Right renal cortex interstitium (tissue), 3 donors: Measurements from ENCODE around the gene LEMD2. TPM values are rescaled to one million over a fixed set of nuclear protein-coding genes. Genes with fewer than 3 reads are reported as not detected.

Source experiments
- DNase-seq, 3 donors: peaks; one replicate each; pipeline ENCODE4 v3.0.0-alpha.2; 2013; ENCODE audit warnings: low read depth in 3 of 3, low spot score in 2 of 3
- polyA plus RNA-seq, 3 donors: library from polyadenylated mRNA; unstranded; fragments of 120-200 nt; gene quantifications; one replicate each; pipeline ENCODE4 v1.2.1, GENCODE V29; 2013; ENCODE audit not compliant: insufficient read length in 3 of 3

The LEMD2 gene
- polyA plus RNA-seq, 3 donors: 60.8 to 66.6 (median 62.3) TPM

DNA sequence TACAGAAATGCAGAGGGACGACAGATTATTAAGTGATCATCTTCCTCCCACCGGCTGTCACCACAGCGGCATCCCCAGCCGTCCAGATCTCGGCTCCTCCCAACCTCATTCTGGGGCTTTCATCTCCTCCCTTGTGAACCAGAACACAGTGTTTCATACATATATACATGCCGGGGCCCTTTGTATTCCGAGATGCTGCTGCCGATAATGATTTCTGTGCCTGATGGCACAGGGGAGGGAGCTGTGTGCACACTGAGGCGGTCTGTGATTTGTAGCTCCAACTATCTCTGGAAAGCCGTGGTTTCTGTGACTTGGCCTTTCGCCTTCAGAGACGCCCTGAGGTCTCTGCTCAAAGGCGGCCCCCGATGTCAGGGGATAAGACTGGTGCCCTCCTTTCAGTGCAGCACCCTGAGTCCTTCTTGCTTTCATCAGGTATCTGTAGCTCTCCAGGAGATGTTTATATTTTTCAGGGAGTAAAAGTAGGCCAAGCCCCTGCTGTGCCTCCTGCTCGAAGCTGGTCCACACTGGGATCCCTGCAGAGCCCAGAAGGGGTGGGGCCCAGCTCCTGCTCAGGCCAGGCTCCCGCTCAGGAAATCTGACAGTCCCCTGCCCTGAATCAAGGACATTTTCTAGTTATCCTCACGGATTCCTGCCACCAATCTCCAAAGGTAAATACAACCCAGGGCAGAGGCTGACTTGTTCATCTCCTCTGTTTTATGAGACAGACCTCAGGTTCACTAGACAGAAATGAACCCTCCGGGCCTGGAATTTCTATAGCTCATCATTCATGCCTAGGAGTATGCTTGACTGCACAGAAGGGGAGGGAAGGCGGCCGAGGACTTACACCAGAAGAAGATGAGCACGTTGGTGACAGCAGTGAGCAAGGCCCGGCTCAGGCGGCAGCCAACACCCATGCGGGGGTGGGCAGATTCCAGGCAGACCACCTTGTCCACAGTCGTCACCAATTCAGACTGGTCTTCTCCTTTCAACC, 11.2 kb downstream of the LEMD2 start:
- DNase-seq: no peak

GRCh38 chr6:33776764-33777163, 12.2 kb downstream of the LEMD2 start:
- DNase-seq: no peak

DNA sequence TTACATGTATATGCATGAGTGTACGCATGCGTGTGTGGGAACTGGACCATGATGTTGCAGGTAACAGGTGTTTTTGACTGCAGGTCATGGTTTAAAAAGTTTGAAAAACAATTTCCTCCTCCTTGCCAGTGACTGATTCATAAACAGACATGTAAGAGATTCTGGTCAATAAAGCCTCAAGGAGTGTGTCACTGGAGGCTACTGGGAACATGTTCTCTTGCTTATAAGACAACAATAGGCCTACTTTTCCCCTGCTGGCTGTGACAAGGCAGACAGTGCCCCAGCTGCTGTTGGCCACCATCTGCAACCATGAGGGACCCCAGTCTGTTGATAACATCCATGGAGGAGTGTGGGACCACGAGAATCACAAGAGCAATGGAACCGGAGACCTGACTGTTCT, 12.7 kb downstream of the LEMD2 start:
- DNase-seq: no peak

GRCh38 chr6:33774774-33775173, 14.2 kb downstream of the LEMD2 start:
- DNase-seq: no peak

- no peak for DNase-seq
Measured at GRCh38 chr6:33772902-33773472, 15.9 kb downstream of the LEMD2 start.

DNA sequence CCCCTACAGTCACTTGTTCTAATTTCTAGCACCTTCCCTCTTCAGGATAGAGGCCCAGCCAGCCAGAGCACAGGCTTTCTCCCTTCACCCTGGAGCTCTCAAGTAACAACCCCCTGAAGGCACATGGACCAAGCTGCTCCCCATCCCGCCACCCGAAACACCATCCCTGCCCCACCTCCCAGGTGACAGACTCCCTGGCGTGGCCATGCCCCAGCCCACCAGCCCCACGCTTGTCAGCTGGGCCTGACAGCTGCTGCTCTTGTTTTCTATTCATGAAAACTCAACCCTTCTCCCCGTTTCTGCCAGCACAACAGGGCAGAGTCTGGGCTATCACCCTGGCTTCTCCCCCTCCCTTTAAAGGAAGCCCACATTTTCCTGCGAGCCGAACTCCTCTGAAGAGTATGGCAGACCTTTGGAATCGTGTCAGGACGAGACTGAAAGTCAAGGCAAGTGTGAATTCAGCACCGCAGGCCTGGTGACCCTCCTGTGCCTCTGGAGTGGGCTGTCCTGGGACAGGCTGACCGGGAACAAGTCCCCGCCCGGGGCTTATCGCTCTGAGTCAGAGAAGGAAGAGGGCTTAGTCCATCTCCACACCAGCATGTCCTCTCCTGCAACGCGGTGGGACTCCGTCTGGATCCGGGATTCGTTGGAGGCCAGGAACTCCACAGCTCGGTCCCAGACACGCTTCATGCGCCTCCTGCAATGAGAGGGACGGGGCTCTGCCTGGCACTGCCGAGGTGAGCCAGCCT, 16.7 kb downstream of the LEMD2 start:
- DNase-seq: no peak

GRCh38 chr6:33771146-33772081, 17.5 kb downstream of the LEMD2 start:
- peak in 2 of 3 donors; percentile 60 to 72 for DNase-seq

- no peak for DNase-seq
Measured at GRCh38 chr6:33770833-33771145, 18.1 kb downstream of the LEMD2 start.

DNA sequence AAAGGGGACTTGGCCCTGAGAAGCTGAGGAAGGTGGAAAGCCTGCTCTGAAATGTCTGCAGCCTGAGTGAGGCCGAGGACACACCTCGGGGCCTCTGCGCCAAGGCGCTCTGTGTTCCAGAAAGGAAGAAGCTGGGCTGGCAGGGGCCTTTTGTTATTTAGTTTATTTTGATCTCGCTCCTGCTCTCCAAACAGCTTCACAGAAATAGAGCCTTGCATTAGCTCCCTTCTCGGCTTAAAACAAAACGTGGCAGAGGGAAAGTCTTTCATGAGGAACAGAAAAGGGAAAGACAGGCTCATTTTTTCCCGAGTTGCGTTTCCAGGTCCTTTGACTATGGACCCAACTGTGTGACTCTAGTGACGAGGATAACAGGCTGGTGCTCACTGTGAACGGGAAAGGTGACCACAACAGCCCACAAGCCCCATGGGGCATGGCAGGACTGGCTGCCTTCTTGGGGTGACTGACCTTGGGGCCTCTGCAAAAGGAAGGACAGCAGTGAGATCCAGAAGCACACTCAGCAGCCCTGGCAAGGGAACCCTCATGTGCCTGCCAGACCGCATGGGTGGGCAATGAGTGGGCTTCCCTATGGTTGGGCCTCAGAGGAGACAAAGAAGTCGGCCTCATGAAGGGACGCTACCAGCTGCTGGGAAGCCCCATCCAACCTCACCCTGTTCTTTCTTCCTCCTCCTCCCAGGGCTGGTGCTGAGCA, 18.7 kb downstream of the LEMD2 start:
- no peak for DNase-seq

DNA sequence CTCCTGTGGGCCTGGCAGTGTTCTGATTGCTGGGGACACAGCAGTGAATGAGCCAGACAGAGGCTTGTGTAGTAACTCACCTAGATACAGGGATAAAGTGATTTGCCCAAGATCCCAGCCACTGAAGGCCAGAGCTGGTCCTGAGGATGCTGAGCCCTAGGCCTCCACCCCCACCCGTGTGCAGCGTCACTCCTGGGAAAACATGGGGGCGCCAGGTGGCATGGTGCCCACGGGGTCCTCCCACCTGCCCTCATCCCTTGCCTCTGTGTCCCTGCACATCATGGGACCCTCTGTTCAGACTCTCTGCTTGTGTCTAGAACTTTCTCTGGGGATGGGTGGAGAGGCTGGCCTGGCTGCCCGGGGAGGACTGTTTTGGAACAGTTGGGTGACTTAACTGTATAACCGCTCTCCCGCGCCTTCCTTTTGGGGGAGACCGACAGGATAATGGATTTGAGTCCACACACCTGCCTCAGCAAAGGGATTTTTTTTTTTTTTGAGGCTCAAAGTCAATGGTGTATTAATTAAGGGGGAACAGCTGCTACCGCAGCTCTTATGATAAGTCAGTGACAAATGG, 19.6 kb downstream of the LEMD2 start:
- DNase-seq: no peak

GRCh38 chr6:33768644-33769120, 20.2 kb downstream of the LEMD2 start:
- DNase-seq: no peak

GRCh38 chr6:33766921-33767907, 21.7 kb downstream of the LEMD2 start:
- no peak for DNase-seq

- DNase-seq: no peak
Measured at GRCh38 chr6:33765368-33765767, 23.6 kb downstream of the LEMD2 start.

- no peak for DNase-seq
Measured at GRCh38 chr6:33764036-33764435, 24.9 kb downstream of the LEMD2 start.

DNA sequence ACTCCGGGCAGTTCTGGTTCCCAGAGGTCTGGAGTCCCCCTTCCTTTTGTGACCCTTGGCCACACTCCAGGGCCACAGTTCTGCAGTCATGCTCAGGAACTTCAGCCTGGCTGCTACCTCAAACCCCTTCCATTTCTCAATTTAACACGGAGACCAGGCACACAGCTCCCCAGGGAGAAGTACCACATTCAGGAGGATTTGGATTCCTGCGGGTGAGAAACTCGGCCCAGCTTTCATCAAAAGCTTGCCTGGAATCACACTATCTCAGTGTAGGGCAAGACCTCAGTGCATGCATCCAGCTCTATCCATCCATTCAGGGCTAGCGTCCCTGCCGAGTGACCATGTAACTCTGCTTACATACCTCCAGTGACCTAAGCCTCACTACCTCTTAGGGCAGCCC, 25.4 kb downstream of the LEMD2 start:
- DNase-seq: no peak

DNA sequence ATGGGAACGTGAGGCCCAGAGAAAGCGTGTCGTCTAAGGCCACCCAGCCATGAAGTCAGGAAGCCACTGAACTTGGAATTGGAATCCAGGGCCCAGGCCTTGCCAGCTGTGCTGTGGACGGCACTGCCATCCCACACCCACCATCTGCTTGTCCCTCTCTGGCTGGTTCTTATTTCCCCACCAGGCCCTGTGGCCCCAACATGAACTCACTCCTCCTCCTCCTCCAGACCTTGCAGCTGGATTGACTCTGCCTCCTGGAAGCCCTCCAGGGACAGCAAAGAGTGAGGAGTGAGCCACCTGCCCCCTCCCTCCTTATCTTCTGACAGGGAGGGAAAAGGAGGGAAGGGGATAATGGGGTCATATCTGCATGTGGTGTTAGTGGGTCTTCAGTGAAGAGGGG, 26.2 kb downstream of the LEMD2 start:
- no peak for DNase-seq

DNA sequence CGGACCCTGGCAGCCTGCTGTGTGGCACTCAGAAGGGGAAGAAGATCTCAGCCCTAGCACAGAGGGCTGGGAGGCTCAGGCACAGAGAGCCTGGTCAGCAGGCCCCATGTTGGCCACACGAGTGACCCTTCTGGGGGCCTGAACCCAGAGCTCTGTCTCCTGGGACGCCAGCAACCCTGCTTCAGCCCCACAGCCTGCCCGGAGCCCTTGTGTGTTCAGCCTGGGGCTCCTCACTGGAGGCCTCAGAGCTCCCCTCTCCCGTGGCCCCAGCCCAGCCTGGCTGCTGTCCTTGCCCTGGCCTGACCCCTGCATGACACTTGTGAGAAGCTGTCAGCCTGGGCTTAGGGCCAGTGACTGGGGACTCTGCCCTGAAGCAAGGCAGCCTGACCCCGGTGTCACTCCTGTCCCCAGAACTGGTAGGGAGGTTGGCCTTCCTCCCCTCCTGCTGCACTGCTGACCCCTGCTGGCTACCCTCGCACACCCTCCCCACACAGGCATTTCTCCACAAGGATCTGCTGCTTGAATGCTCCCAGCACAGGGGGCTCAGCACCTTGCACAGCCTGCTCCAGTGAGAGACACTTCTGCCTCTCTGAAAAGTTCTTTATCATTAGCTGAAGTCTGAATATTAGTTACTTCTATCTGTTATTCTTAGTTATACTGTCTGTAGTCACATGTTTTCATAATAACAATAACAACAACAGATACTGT, 26.9 kb downstream of the LEMD2 start:
- DNase-seq: no peak

GRCh38 chr6:33761581-33761921, 27.4 kb downstream of the LEMD2 start:
- DNase-seq: no peak
